ENCODE data around the gene ALDH3B1.

- no peak for TF ChIP-seq POLR2AphosphoS5 (IDR thresholded peaks at IDR 0.05)
- no peak for TF ChIP-seq POLR2A (IDR thresholded peaks at IDR 0.05)
Measured at GRCh38 chr11:68065841-68066240, 55.7 kb downstream of the ALDH3B1 start.
